Retina (tissue), 1 donor: Measurements from ENCODE around the gene UCHL3.

Source experiments
- DNase-seq: peaks from one replicate; pipeline ENCODE4 v3.0.0-alpha.2; 2016

The UCHL3 gene

DNA sequence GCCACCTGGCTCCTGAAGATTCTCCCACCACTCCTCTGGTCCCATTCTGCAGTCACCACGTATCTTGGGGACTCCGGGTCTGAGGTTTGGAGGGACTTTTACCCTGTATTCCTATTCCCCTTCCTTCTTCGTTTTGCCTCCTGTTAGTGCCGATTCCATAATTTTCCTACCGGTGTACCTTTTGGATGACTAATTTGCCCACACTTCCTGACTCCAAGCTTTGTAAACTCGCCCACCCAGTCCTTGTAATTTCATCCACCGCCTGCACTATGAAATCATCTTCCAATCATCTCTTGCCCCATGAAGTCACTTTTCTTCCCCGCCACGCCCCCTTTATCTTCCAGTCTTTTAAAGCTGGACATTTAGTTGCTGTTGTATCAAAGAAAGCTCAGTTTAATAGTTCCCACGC, 572 bp downstream of the UCHL3 start:
- no peak for DNase-seq

GRCh38 chr13:75554464-75554863, 4.9 kb downstream of the UCHL3 start:
- DNase-seq = no peak

DNA sequence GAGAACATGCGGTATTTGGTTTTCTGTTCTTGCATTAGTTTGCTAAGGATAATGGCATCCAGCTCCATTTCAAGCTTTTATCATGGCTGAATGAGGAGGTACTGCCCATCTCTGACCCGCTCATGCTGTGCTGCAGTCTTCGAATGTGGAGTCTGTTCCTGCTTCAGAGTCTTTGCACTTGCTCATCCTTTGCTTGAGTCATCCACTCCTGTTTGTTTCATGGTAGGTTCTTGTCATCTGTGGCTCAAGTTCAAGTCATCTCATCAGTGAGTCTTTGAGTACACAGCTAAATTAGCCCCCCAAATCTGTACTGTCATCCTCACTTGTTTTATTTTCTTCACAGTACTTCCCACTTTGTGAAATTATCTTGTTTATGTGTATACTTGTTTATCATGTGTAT, 5.4 kb downstream of the UCHL3 start:
- DNase-seq = no peak

DNA sequence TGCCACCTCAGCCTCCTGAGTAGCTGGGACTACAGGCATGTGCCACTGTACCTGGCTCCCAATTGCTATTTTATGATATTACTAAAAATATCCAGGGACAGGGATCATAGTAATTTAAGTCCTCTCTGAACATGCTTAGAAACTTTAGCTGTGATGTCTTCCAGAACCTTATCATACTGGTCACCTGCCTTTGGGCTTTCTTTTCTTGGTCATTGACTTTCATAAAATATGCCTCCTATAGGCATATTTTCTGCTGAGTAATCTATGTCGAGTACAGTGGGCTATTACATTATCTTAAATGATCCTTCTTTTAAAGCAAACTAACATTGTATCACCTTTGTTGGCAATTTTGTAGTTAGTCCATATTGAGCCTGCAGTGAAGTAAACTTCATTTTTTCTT, 6.2 kb downstream of the UCHL3 start:
- no peak for DNase-seq

GRCh38 chr13:75556961-75557360, 7.4 kb downstream of the UCHL3 start:
- no peak for DNase-seq

- DNase-seq = no peak
These were observed 8.7 kb downstream of the UCHL3 start for GRCh38 chr13:75558145-75558840.

DNA sequence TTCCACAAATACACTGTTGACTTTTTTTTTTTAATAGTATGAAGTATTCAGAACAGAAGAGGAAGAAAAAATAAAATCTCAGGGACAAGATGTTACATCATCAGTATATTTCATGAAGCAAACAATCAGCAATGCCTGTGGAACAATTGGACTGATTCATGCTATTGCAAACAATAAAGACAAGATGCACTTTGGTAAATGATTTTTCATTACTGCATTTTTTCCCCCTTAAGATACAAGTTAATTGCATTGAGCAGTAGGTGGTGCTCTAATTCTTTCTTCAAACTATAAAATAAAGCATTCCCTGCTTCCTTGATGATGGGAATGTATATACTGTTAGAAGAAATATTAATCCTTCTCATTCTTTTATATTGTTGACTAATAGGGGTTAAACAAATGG, 17.1 kb downstream of the UCHL3 start:
- no peak for DNase-seq

DNA sequence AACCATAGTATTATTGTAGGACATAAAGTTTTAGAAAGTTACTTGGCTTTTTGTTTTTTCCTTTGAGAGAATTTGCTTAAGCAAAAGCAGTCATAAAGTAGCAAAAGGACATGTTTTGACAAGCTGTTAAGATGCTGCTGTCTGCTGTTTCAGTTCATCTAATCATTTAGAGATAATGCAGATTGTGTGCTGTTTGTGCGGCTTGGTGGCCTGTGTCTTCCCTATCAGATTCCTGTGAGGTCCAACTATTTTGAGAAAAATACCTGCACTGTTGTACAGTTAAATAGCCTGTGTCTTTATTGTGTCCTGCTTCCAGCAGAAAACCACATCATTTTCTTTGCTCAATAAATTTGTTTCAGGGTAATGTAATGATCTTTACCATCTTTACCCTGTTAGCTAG, 20.0 kb downstream of the UCHL3 start:
- DNase-seq = no peak

GRCh38 chr13:75579529-75579928, 29.9 kb downstream of the UCHL3 start:
- DNase-seq = no peak

GRCh38 chr13:75581874-75582640, 32.5 kb downstream of the UCHL3 start:
- DNase-seq = no peak

DNA sequence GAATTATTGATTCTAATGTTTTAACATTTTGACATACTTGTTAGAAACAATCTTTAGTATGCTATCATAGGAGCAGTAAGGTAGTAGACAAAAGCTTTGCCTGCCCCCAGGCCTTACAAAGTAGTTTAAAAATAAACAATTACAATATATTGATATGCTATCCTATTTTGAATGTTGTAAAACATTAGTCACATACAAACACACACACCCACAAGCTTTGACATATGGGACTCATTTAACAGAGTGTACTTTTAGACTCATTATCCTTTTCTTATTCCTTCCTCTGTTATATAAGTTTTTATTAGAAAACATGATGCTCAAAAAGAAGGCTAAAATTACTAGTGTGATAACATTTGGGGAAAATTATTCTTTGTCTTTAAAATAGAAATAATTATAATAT, 33.5 kb downstream of the UCHL3 start:
- no peak for DNase-seq

GRCh38 chr13:75585153-75585552, 35.6 kb downstream of the UCHL3 start:
- DNase-seq = no peak

DNA sequence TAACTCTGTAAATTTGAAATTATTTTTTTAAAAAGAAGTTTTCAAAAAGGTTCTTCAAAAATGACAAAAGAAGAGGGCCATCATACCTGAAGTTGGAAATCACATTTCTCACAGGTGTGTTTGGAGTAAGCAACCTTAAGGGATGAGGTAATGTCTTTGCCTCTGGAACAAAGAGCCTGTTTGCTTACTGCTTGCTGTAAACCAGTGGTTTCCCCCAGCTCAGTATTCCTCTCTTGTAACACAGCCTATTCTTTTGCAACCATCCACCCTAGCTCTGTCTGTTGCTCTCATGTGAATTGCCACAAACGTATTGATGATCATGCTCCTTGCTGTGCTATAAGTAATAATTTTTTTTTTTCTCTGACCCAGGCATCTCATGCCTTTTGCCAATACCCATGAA, 38.1 kb downstream of the UCHL3 start:
- DNase-seq = no peak

DNA sequence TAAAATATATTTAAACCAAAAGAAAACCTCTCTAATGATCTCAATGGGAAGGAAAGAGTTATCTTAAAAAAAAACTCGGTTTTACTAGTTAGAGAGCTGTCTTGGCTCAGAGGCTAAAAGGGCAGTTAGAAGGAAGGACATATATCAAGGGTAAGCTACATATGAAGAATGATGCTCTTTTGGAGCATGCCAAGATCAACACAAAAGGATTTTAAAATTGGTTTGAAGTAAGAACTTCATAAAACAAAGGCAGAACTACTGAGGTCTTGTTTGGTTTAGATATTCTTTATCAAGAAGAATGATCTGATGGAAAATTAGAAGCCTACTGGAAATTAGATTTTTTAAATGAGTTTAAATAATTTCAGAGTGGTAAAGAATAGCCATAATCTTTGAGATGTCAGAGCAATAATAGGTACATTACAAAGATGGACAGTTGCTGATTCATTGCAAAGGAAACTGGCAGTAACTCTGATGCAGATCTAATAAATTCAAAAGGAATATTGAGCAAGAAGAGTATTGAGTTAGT, 47.1 kb downstream of the UCHL3 start:
- no peak for DNase-seq

- no peak for DNase-seq
These were observed 50.8 kb downstream of the UCHL3 start for GRCh38 chr13:75600371-75600770.

DNA sequence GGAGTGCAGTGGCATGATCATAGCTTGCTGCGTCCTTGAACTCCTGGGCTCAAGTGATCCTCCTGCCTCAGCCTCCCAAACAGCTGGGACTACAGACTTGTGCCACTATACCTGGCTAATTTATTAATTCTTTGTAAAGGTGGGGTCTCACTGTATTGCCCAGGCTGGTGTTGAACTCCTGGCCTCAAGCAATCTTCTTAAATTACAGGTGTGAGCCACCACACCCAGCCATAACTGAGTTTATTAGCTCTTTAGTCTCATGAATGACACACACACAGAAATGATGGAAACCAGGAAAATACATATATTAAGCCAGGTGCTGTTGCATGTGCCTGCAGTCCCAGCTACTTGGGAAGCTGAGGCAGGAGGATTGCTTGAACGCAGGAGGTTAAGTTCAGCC, 53.4 kb downstream of the UCHL3 start:
- DNase-seq = no peak

DNA sequence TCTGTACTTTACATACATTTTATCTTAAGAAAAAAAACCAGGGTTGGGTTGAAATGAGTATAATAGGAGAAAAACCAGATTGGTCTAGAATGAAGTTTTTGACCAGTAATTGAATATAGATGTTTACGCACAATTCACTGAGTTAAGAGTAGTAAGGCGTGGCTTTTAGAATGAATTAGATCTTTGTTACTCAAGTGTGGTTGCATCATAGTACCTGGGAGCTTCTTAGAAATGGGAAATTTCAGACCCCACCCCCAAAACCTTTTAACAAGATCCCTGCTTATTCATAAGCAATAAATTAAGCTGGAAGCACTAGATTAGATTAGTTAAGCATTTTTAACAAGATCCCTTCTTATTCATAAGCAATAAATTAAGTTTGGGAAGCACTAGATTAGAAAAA, 57.9 kb downstream of the UCHL3 start:
- no peak for DNase-seq

GRCh38 chr13:75610466-75610865, 60.9 kb downstream of the UCHL3 start:
- no peak for DNase-seq

- DNase-seq = no peak
These were observed 62.8 kb downstream of the UCHL3 start for GRCh38 chr13:75612354-75612753.

DNA sequence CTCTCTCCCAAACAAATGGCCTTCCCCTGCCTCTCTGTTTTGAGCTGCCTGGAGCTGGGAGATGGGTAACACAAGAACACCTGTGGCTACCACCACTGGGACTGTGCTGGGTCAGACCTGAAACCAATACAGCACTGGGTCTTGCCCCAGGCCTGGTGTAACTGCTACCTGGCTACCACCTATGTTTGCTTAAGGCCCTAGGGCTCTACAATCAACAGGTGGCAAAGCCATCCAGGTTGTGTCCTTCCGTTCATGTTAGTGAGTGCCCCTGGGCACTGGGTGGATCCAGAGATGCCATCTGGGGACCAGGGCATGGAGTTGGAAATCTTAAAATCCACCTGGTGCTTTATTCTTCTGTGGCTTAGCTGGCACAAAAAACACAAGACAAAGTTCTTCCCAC, 67.6 kb downstream of the UCHL3 start:
- DNase-seq = no peak

- DNase-seq = no peak
These were observed 68.7 kb downstream of the UCHL3 start for GRCh38 chr13:75618308-75618707.

GRCh38 chr13:75620020-75620419, 70.4 kb downstream of the UCHL3 start:
- no peak for DNase-seq

DNA sequence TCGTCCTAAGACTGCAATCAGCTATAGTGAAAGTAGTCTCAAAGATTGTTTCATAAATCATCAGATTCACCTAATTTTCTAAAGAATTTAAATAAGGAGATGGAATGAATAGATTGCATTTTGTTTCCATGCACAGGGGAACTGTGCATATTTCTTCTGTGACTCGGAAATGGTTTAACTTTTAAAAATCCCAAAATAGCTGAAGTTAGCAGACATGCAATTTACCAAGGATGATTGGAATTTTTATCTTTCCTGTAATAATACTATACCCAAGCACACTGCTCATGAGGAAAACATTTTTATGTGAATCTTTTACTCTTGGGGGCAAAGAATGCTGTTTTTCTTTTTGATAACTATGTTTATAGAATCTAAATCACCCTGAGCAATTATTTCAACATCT, 71.6 kb downstream of the UCHL3 start:
- no peak for DNase-seq

GRCh38 chr13:75628801-75629200, 79.2 kb downstream of the UCHL3 start:
- DNase-seq = no peak

DNA sequence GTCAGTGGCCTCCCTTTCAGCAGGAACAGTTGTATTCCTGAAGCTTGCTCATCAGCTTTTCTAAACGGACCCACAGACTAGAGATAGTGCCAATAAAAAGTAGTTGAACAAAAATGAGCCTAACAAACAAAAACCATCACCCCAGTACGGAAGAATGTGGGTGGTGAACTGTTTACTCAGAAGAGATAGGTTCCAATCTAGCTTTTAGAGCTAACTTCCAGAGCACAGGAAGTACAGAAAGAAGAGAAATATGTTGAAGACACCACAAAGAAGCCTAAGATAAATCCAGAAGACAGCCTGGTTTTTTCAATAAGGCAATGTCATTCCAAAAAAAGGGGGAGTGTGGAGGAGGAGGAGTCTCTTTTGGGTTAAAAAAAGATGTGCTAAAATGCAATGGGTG, 83.7 kb downstream of the UCHL3 start:
- DNase-seq = no peak
